ENCODE data around the gene CBARP.

DNA sequence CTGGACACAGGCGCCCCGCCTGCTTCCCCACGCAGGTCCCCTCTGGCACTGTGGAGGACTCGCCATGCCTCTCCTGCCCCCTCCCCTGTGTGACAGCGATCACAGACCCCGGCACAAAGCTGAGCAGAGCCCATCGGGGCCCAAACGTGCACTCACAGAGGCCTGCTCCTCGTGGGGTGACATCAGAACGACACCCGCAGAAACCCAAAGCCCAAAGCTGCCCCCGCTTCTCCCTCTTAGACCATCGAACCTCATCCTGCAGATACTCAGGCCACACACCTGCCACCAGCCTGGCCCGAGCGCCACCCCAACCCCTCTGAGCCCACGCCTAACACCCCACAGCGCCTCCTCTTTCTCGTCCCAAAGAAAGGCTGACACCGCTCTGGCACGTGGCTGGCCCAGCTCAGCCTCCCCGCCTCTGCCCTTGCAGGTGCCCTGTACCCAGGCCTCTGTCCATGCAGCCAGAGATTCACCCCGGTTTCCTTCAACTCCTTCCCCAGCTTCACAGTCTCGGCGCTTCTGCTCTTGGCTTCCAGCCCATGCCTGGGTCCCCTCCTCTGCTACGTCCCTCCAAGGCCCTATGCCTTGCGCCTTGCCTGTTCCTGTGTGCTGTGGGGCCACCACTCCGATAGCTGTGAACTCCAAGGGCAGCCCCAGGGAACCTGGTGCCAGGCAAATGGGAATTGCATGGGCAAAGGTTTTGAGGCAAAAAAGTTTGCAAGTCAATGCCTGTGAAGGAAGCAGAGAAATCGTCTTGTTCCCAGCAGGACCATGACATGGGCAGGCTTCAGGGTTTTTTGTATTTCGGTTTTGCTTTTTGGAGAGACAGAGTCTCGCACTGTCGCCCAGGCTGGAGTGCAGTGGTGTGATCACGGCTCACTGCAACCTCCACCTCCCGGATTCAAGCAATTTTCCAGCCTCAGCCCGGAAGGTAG is 831 bp upstream of the CBARP start:
- TF ChIP-seq CTCF (IDR thresholded peaks at IDR 0.05) = no peak
- no peak for TF ChIP-seq POLR2A (IDR thresholded peaks at IDR 0.05)
